ENCODE data around the gene RB1.

GRCh38 chr13:48501705-48502104 is 198.2 kb downstream of the RB1 start:
- no peak for TF ChIP-seq GATA2 (IDR thresholded peaks at IDR 0.05; ENCODE audit: low read depth, low read length)
- TF ChIP-seq GATA3 (IDR thresholded peaks at IDR 0.05; ENCODE audit: low read depth, low read length) = no peak
